NCI-H446 (cell line): ENCODE measurements around the gene KIF6.

Experiments used
- DNase-seq, 2 experiments: peaks; one replicate each; lab custom pipeline; 2025; lab: John Stamatoyannopoulos, UW

Gene KIF6

DNA sequence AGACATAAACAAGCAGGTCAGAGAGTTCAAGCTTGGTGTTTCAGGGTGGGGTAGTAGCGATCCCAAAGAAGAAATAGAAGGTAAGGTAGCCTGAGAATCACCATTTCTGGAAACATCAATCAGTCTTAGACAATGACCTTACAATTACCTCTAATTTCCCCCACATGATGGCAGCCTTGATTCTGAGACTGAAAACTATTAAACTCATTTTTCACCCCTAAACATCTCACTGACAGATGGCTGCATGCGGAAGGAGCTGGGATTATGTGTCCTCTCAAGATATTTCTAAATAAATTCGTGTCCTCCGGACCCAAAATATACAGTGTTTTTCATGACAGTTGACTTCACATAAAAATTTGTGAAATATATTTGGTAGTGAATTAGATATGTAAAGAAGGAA lies 61.0 kb downstream of the KIF6 start:
- no peak for DNase-seq

DNA sequence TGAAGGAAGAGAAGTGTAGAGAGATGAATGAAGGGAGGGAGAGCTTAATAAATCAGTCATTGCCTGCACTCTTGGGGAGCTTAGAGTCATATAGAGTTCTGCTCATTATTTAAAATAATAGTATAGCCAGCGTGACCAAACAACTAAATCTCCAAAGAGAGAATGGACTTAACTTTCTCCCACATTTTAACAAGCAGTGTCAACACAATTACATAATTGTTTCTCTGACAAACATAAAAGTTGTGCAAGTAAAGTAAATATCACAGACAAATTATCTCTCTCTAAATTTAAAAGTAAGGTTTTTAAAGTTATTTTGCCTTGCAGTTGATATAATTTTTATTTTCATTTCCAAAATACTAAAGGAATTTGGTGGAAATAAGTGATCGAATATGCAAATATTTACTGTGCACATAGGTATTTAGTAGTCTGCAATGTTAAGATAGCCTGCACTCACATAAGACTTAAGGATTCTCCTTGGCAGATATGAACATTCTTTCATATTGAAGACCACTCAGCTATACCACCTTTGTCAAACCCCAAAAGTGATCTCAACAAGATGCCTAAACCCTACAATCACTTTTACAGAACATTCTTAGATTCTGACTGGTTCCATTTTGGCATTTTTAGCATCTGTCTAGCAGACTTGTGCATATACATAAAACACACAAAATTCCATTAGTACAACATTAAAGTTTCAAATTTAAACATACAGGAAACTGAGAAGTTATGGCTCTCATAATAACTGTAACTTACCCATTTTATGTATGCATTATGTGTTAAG lies 67.7 kb downstream of the KIF6 start:
- no peak for DNase-seq

DNA sequence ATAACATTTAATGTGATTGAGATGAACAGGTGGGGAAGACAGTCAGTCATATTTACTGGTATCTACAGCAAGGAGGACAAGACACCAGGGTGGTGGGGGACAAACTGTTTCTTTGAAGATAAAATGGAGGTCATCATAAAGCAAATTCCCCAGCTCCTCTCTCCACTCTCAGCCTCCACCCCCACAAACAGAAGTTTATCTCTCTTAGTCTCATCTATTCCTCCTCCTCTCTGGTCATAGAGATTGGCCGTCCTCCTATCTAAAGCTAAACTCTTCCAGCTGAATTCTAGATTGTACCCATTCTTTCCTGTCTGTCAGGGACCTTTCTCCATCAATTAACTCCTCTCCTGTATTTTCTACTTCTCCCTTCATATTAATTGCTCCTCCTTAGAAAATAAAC lies 71.1 kb downstream of the KIF6 start:
- no peak for DNase-seq

DNA sequence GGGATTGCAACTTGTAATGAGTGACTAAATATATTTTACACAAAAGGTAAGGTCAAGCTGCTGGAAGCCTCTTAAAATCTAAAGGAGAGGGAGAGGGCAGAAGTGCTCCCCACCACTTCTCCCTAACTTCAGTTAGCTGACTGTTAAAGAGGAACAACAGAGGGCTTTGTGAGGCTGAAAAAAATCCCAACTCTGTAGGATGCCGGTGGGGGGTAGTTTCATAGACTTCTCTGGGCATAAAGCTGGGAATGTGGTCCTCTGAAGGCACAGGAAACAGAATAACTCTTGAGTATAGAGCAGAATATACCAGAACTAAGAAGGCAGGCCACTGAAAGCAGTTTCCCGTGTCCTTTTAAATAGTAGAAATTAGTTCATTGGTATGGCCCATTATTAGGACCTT lies 71.6 kb downstream of the KIF6 start:
- no peak for DNase-seq

DNA sequence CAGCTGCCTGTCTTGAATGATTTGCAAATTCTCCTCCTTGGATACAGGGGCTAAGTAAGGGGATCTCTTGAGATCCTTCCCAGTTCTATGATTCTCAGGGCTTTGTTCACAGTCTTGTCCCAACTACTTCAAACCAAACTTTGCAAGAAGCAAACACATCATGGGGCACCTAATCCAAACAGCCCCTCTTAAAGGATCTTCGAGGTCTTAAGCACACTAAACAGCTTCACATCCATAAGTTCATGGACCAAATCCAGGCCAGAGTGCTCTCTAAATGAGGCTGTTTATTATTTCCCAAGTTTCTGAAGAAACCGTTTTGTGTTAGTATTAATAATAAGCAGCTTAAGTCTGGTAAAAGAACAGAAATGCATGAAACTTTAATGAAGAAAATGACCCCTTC lies 75.2 kb downstream of the KIF6 start:
- DNase-seq: no peak

DNA sequence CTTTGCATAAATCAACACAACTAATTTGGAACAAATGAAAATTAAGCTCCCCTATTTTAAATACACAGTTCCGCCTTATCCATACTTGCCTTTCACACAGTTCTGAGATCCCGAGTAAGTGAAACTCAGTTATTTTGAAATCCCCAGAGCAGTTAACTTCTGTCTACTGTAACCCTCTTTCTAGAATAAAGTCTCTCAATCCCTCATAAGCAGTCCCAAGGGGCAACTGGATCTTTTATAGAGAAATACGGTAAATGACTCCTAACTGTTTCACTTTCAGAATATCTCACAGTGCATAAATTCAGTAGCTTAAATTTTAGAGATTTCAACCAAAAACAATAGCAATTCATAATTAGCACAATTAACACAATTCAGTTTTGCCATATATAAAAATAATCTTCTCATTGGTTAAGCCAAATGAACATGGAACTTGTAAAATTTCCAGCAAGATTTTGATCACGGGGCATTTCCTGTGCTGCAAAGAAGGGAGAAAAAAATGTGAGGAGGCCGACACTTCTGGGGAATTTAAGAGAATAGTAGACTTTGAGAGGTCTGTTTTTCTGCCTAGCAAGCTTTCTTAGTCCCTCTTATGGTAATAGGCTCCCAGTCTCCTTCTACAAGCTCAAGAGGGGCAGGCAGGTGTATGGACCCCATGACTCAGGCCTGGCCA lies 78.3 kb downstream of the KIF6 start:
- DNase-seq: no peak

DNA sequence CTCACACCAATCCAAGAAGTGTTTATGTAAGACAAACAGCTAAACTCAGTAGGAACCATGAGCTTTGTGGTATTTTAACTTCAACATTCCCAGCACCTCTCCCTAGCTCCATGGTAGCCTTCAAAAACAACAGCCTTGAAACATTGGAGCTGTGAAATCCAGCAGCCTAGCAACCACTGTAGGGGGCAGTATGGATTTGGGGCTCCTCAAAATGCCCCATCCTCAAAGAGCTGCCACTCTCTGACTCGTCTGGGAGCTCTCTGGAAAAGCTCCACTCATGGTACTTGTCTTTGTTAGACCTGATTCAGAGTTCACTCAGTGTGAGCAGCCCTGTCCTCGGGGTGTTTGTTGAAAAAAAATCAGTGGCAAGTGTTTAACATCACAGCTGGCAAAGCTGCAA lies 82.9 kb downstream of the KIF6 start:
- no peak for DNase-seq

DNA sequence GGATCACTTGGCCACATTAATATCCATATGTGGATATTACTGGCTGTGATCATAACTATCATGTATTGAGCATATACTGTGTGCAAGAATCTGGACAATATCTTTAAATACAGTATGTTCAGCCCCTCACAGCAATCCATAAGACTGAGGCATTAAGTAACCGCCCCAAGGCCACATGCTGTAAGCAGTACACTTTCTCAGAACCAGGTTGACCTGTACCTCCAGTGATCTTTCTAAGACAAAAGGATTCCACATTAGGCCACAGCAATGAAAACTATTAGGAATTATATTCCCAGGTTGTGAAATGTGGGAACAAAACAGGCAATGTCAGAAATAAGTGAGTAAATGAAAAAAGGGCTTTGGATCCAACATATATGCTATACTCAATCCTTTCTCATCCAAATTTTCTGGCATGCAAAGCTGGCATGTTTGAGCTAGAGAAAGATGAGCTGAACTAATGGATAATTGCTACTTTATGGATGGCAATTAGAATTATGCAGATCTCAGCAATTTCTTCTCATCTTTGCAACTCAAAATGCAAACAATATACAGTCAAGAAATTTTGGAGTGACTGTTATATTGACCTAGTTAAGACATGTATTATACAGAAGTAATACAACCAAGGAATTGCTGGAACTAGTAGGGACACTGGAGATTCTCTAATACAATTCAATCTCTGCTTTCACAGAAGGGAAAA lies 86.9 kb downstream of the KIF6 start:
- no peak for DNase-seq

DNA sequence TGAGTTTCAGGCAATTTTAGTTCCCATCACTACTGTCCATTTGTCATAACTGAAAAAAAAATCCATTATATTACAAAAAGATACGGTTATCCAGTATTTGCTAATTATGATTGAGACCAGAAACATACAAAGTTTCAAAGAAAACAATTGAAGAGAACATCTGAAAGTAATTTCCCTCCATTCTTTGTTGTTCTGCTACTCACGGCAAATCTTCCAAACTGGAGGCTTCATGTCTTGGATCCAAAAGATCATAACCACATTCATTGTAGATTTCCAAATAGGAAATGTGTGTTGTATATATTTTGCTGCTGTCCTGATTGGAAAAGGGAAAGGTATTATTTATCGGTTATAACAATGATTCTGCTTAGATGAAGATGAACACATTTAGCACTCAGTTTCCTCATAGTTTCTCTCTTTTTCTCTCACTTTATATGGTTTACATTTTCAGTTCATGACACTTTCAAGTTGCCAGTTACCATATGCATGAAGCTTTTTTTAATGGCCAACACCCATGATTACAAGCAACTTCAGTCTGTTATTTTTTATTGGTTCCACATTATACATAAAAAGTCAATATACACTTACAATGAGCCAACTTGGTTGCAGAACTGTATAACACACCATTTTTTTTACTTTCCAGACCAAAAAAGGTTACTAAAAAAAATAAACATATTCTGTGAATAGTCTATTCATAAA lies 90.4 kb downstream of the KIF6 start:
- no peak for DNase-seq

DNA sequence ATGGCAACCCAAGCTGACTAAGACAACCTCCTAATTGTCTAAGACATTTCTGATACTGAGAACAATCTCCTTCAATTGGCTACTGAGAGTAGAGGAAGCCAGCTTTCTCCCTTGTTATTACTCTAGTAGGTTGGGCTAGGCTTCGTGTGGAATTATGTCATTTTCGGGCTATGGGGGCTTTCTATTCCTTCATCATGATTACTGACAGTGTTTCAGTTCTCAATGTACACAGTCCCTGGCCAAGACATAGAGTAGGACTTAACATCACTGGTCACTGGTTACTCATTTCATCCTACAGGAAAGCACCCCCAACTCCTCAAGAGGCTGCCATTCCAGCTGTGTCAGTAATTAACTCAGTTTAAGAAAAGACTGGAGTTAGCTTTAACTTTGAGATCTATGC lies 100.0 kb downstream of the KIF6 start:
- no peak for DNase-seq

DNA sequence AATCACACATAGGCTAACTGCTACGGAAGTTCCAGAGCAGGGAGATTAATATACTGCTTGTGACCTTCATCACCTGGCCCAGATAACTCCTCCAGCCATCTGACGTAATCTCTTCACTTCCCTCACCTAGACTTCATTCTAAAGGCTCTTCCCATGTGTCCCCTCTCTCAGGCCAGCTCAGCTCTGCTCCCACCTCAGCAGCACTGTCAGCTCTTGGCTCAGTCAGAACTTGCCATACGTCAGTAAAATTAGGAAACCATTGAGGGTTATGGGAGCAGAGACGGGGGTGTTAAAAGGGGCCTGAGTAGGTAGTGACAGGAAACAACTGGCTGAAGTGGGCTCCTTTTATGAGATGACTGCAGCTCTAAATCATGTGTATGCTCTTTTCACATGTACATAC lies 101.5 kb downstream of the KIF6 start:
- DNase-seq: no peak

DNA sequence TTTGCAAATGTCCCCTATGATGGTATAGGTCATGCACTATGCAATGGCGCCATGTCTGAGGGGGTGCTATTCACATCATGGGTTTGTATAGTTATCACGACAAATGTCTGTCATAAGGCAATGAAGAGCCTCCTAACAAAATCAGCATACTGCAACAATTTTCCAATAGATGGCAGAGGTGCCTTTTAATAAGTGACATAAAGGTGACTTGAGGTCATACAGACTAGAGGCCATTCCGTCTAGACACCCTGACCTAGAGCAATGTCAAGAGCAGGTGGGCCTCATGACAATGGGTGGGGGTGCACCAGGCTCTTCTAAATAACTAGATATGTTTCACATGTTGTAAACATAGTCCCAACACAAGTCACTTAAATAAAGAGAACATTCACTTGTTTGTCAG lies 107.7 kb downstream of the KIF6 start:
- no peak for DNase-seq

DNA sequence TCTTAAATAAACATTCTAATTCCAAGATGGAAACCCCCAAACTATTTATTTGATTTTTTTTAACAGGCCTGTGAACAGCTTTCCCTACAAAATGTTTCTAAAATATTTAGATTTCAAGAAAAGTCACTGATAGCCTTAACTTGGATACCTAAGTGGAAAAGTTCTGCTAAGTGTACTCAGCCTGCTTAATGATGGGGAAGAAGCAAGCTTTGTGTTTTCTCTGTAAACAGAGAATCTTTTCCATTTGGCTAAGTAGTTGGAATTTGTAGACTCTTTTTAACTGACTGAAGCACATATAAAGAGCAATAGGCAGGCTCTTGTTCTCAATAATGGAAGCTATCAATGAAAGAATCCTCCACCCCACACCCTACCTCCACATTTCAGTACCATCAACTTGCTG lies 108.2 kb downstream of the KIF6 start:
- no peak for DNase-seq

DNA sequence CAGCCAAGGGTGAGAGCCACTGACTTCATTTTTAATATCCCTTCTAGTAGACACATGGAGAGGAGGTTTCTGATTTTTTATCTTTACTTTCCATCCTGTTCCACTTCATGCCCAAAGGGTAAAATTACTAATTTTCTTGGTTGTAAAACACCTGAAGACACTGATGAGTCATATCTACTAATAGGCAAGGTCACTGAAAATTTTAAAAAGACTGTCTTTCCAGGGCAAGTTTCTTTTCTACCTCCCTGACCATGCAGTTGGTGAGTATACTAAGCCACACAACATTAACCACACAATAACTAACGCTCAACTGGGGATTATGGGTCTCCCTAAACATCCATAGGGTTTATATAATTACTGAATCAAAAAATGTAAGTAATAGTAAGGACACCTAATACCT lies 109.6 kb downstream of the KIF6 start:
- no peak for DNase-seq

DNA sequence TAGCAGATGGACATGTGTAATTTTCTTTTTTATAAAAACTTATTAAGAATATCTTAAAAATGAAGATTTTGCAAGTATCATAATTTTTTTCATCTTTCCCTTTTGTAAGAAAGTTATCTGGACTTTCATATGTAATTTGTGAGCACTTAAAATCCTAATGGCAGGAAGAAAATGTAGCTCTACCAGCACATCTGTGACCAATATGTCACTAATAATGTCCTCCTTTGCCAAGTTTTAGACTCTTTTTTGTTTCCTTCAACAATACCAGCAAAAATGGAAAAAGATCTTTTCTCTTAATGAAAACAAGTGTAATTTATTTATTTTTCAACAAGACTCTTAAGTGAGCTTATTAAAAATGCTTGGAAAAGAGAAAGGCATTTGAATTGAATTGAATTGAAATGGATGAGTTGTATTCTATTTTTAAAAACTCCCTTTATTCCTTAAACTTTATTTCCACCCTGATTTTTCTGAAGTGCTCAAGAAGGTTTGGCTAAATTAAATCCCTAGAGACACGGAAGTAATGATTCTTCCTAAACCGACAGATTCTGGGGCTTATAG lies 110.7 kb downstream of the KIF6 start:
- no peak for DNase-seq

DNA sequence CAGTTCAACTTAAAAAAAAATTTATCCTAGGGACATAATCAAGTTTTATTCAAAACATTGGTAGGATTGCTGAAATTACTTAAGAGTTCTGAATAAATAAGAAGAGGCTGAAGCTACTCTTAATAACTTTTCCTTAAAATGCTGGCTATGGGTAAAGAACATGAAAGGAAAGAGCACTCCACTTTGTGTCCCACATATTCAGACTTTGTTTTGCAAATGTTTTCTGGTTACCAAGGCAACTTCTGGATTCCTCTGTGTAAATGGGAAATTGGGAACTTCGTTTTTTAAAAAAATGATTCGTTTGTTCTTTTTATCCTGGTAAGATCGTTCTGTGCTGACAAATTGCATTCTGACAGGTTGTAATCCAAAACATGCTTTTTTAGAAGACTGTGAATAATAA lies 115.0 kb downstream of the KIF6 start:
- DNase-seq: no peak

DNA sequence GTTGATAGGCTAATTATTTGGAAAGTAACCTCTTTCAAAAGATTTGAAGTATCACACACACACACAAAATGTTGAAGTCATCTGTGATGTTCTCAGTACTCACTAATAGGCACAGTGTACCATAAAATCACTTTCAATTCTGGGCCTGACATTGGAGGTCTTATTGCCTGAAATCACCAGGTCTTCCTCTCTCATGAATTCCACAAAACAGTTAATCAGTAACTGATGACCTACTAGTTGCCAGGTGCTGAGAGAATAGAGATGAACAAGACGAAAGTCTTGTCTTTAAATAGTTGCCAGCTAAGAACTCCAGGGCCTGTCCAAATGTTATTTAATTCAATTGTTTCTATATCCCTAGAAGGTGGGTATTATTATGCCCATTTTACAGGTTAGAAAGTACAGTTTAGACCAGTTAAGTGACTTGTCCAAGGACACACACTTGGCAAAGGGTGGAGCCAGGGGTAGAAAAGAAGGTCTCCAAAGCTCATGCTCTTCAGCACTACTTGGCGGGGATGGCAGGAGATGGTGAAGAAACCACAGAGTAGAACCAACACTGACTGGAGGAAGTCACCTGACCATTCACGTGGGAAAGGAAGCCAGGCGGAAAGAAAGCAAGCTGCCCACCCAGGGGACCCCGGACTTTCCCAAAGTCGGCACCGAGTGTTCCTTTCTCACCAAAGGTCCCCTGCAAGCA lies 116.4 kb downstream of the KIF6 start:
- no peak for DNase-seq

DNA sequence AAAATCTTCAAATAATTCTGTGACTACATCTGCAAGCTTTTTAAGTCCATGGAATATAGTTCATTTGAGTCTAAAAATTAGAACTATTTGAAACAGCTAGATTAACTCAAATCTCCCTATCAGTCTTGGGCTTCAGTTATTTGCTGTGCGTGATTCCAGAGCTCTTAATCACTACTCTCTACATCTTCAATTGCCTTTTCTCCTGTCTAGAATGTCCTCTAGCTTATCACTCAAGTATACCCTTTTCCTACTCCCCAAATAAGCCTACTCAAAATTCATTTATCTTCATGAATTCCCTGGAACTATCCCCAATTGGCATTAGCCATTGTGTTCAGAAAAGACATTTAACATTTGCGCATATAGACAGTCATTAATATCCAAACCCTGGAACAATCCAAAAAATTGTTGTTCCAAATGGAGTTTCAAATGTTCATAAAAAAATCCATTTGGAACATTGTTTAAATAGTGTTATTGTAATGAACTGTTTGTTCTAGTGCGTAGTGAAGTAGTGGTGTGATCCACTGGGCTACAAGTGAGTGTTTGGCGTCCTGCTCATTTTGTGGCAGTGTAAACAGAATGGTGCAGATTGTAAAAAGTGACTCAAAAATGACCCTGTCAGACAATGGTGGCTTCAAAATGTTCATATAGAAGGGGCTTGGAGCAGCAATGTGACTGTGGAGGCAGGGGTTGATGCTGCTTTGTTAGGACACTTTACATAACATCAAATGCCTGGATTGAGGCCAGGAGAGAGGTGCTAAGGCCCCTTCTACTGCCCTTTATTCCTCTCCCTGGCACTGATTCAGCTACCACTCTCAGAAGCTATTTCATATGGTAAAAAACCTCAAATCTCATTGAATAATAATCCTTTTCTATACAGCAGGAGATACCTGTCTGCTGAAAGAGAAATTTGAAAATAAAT lies 122.3 kb downstream of the KIF6 start:
- peak in 1 of 2 experiments; percentile 51 for DNase-seq

DNA sequence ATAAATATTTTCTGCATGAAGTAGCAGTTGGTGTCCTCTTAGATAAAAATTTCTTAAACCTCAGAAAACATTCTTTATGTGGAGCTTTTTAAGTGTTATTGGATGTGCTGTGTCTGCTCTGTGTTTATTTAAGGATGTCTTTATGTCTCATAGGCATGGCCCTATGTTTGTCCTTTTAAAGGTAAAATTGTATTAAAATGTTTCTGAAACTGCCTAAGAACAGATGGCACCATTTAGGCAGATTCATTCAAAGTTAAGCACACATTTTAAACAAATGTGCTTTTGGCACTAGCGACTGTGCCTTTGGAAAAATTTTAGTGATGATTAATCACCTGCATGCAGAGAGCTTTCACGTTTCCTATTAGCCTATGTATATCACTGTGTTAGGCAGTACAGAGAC lies 125.2 kb downstream of the KIF6 start:
- DNase-seq: peak; percentile 58 to 79

DNA sequence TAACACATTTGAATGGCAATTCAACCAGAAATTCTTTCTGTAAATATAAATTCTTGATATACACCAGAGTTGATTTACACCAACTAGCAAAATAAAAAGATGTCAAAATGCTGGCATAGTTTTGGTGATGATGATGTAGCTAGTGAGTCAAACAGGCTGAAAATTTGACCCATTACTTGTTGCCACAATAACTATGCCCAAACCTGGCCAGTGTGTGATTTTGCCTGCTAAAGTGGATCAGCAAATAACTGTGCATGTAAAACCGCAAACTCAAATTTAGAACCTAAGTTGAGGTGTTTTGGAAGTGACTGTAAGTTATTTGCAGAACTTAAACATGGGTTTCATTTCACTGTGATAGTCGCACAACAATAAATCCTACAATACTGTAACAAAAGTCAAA lies 125.9 kb downstream of the KIF6 start:
- DNase-seq: no peak

DNA sequence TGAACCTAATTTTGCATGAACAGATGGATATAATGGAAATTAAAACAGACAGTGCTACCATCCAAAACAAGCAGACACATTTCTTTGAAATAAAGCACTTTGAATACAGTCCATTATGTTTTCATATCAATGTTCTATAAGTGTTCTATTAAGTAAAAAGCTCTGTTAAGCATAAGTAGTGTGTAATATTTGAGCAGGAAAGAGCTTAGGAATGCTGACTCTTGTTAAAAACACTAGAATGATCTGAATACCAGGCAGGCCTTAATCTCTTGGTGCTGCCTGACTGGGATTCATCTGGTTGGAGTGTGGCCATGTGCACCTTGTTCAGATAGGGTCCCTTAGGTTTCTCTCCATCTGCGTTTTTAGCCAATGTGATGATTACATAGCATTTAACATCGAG lies 130.9 kb downstream of the KIF6 start:
- peak in 1 of 2 experiments; percentile 21 for DNase-seq
